CD4-positive, CD25-positive, alpha-beta regulatory T cell (primary cell): Measurements from ENCODE around the gene SORBS1. TPM values are rescaled to one million over a fixed set of nuclear protein-coding genes. Genes with fewer than 3 reads are reported as not detected.

ENCODE experiments used
- ATAC-seq, 2 donors: fragments of 150-1000 bp; cut with Tn5 transposase; one replicate each; pipeline ENCODE4 v1.10.0; 2021; ENCODE audit warnings: low read depth in 2 of 2, moderate number of reproducible peaks in 2 of 2, moderate library complexity in 1 of 2
- DNase-seq, 3 donors: peaks; one replicate each; pipeline versions ENCODE4 v3.0.0 to v3.0.0-alpha.2; 2012 to 2022; ENCODE audit warnings: mixed read lengths in 1 of 3
- H3K27ac ChIP-seq: one replicate; pipeline ENCODE4 v1.7.0; 2013; ENCODE audit warnings: mild to moderate bottlenecking, low read length; ENCODE audit not compliant: insufficient read depth, poor library complexity, severe bottlenecking
- H3K27me3 ChIP-seq: one replicate; pipeline ENCODE4 v1.7.0; 2013; ENCODE audit warnings: low read length; ENCODE audit not compliant: control insufficient read depth, insufficient read depth
- H3K36me3 ChIP-seq: one replicate; pipeline ENCODE4 v1.7.0; 2013; ENCODE audit warnings: mild to moderate bottlenecking, low read length, moderate library complexity; ENCODE audit not compliant: control insufficient read depth, insufficient read depth
- H3K4me1 ChIP-seq: 2 replicates; pipeline ENCODE4 v1.7.0; 2013; ENCODE audit warnings: mild to moderate bottlenecking, low read length; ENCODE audit not compliant: insufficient read depth, control insufficient read depth, poor library complexity, severe bottlenecking
- H3K4me3 ChIP-seq: one replicate; pipeline ENCODE4 v1.7.0; 2013; ENCODE audit warnings: low read depth, mild to moderate bottlenecking, low read length, moderate library complexity
- H3K9me3 ChIP-seq, 2 experiments: 1 replicate in 1 of 2; 2 replicates in 1 of 2; pipeline ENCODE4 v1.7.0; 2013; ENCODE audit warnings: low read length in 2 of 2, mild to moderate bottlenecking in 1 of 2, moderate library complexity in 1 of 2; ENCODE audit not compliant: control insufficient read depth in 2 of 2
- H3K27ac Mint-ChIP-seq, 3 donors: one replicate each; pipeline ENCODE4 v1.8.0; 2020 to 2022; ENCODE audit warnings: mild to moderate bottlenecking in 3 of 3, mixed read lengths in 3 of 3, moderate library complexity in 2 of 3
- H3K27me3 Mint-ChIP-seq: one replicate; pipeline ENCODE4 v1.8.0; 2022; ENCODE audit warnings: mild to moderate bottlenecking, mixed read lengths
- H3K36me3 Mint-ChIP-seq: one replicate; pipeline ENCODE4 v1.8.0; 2020; ENCODE audit warnings: mixed read lengths
- H3K4me1 Mint-ChIP-seq, 4 donors: one replicate each; pipeline ENCODE4 v1.8.0; 2020 to 2022; ENCODE audit warnings: mixed read lengths in 4 of 4, mild to moderate bottlenecking in 1 of 4
- H3K4me3 Mint-ChIP-seq, 4 donors: one replicate each; pipeline ENCODE4 v1.8.0; 2020 to 2022; ENCODE audit warnings: mild to moderate bottlenecking in 4 of 4, mixed read lengths in 4 of 4, moderate library complexity in 3 of 4
- H3K9me3 Mint-ChIP-seq, 7 donors: one replicate each; pipeline ENCODE4 v1.8.0; 2020 to 2022; ENCODE audit warnings: mixed read lengths in 7 of 7, mild to moderate bottlenecking in 3 of 7, moderate library complexity in 2 of 7
- polyA plus RNA-seq, 4 donors: library from polyadenylated mRNA; unstranded; fragments of 300-500 nt; fragmentation: Illumina TruSeq; gene quantifications; one replicate each; pipeline ENCODE4 v1.2.3, GENCODE V29; 2021
- total RNA-seq: library from RNA; stranded (reverse); gene quantifications from one replicate; pipeline ENCODE4 v1.2.3, GENCODE V29; 2022

The SORBS1 gene
- total and polyA plus RNA-seq, 5 donors from 2014 or later, result 0.31 to 3.7 (median 0.38) TPM

- H3K27me3 Mint-ChIP-seq, result peaks cover 4% of the 10 kb centered on the region
- no peak overlapping the region for H3K27ac ChIP-seq
- DNase-seq (no peak), ATAC-seq (no peak)
- H3K27ac Mint-ChIP-seq, result no peak overlapping the region
- no peak overlapping the region for H3K4me3 Mint-ChIP-seq
- no peaks in the 10 kb centered on the region for H3K4me1 Mint-ChIP-seq
- H3K4me3 ChIP-seq, result no peak overlapping the region
- no peaks in the 10 kb centered on the region for H3K9me3 Mint-ChIP-seq
- H3K36me3 Mint-ChIP-seq, result no peaks in the 10 kb centered on the region
- H3K9me3 ChIP-seq, result no peaks in the 10 kb centered on the region
- H3K36me3 ChIP-seq, result no peaks in the 10 kb centered on the region
- H3K4me1 ChIP-seq, result no peaks in the 10 kb centered on the region
- peaks cover 4% of the 10 kb centered on the region for H3K27me3 ChIP-seq
Observed at GRCh38 chr10:95518455-95519452, 42.4 kb downstream of the SORBS1 start.

- H3K27ac Mint-ChIP-seq, result no peak overlapping the region
- H3K36me3 Mint-ChIP-seq, result no peaks in the 10 kb centered on the region
- no peak overlapping the region for H3K4me3 Mint-ChIP-seq
- DNase-seq, result no peak
- Histone ChIP-seq H3K36me3 (no peaks in the 10 kb centered on the region), H3K27ac (no peak overlapping the region), H3K4me3 (no peak overlapping the region), H3K9me3 (no peaks in the 10 kb centered on the region), H3K4me1 (no peaks in the 10 kb centered on the region), H3K27me3 (peaks cover 4% of the 10 kb centered on the region)
- ATAC-seq, result no peak
- no peaks in the 10 kb centered on the region for H3K9me3 Mint-ChIP-seq
- H3K4me1 Mint-ChIP-seq, result no peaks in the 10 kb centered on the region
- peaks cover 4% of the 10 kb centered on the region for H3K27me3 Mint-ChIP-seq
Observed at GRCh38 chr10:95517536-95518454, 43.4 kb downstream of the SORBS1 start.

DNA sequence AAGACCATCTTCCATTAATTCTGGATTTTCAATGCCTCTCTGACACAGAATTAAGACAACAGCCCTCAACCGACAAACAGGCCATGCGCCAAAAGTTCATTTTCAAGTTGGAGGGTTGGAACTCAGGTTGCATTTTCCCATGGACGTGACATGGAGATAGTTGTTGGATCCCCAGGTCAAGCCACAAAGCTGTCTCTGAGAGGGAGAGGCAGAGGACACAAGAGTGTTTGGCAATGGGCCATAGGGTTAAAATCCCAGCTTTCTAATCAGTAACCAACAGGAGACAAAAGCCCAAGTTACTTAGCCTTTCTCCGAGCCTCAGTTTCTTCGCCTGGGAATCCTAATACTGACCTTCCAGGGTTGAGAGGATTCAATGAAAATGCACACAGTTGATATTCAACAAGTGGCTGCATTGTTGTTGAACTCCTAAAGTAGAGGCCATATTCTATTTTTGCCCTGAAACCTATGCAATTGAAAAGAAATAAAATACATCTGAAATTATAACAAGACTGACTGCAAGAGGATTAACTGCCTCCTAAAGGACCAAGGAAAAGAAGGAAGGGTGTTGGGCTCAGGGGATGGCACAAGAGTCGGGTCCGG is 44.3 kb downstream of the SORBS1 start:
- no peak overlapping the region for H3K4me3 ChIP-seq
- Mint-ChIP-seq H3K4me3 (no peak overlapping the region), H3K36me3 (no peaks in the 10 kb centered on the region), H3K27ac (no peak overlapping the region), H3K27me3 (peaks cover 4% of the 10 kb centered on the region), H3K4me1 (no peaks in the 10 kb centered on the region), H3K9me3 (no peaks in the 10 kb centered on the region)
- ATAC-seq (no peak), DNase-seq (no peak)
- peaks cover 4% of the 10 kb centered on the region for H3K27me3 ChIP-seq
- H3K36me3 ChIP-seq, result no peaks in the 10 kb centered on the region
- no peaks in the 10 kb centered on the region for H3K9me3 ChIP-seq
- H3K4me1 ChIP-seq, result no peaks in the 10 kb centered on the region
- H3K27ac ChIP-seq, result no peak overlapping the region

GRCh38 chr10:95513941-95514392 is 47.2 kb downstream of the SORBS1 start:
- H3K4me1 ChIP-seq, result no peaks in the 10 kb centered on the region
- H3K9me3 ChIP-seq, result no peaks in the 10 kb centered on the region
- H3K27me3 Mint-ChIP-seq, result peaks cover 8% of the 10 kb centered on the region
- H3K9me3 Mint-ChIP-seq, result peaks cover 0 to 1% (median 0%) of the 10 kb centered on the region in 7 donors
- H3K36me3 ChIP-seq, result no peaks in the 10 kb centered on the region
- no peak overlapping the region for H3K4me3 Mint-ChIP-seq
- H3K27me3 ChIP-seq, result peaks cover 4% of the 10 kb centered on the region
- H3K4me3 ChIP-seq, result no peak overlapping the region
- H3K36me3 Mint-ChIP-seq, result no peaks in the 10 kb centered on the region
- ATAC-seq (no peak), DNase-seq (peak in 1 of 3 donors; percentile 14)
- no peak overlapping the region for H3K27ac ChIP-seq
- H3K27ac Mint-ChIP-seq, result peak overlapping the region in 1 of 3 donors; percentile 20
- H3K4me1 Mint-ChIP-seq, result no peaks in the 10 kb centered on the region

- no peak overlapping the region for H3K27ac ChIP-seq
- no peaks in the 10 kb centered on the region for H3K36me3 ChIP-seq
- Mint-ChIP-seq H3K9me3 (peaks cover 0 to 1% (median 0%) of the 10 kb centered on the region in 7 donors), H3K4me1 (no peaks in the 10 kb centered on the region), H3K27me3 (peaks cover 8% of the 10 kb centered on the region), H3K4me3 (no peak overlapping the region), H3K27ac (no peak overlapping the region), H3K36me3 (no peaks in the 10 kb centered on the region)
- no peak for DNase-seq
- no peaks in the 10 kb centered on the region for H3K4me1 ChIP-seq
- H3K4me3 ChIP-seq, result no peak overlapping the region
- H3K27me3 ChIP-seq, result peaks cover 4% of the 10 kb centered on the region
- no peak for ATAC-seq
- no peaks in the 10 kb centered on the region for H3K9me3 ChIP-seq
Observed at GRCh38 chr10:95513008-95513589, 48.1 kb downstream of the SORBS1 start.

DNA sequence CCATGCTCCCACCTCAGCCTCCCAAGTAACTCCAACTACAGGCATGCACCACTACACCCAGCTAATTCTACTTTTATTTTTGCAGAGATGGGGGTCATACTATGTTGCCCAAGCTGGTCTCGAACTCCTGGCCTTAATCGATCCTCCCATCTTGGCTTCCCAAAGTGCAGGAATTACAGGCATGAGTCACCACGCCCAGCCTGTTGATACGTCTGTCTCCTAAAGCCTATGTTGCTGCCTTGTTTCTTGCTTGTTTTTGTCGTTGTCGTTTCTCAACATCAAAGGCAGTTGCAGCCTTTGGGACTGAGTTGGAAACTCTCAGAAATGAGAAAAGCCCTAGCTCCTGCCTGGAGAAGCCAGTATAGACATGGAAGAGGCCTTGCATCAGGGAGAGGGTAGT is 49.9 kb downstream of the SORBS1 start:
- Mint-ChIP-seq H3K4me3 (no peak overlapping the region), H3K36me3 (no peaks in the 10 kb centered on the region), H3K9me3 (peaks cover 0 to 1% (median 0%) of the 10 kb centered on the region in 7 donors), H3K27ac (no peak overlapping the region), H3K27me3 (peaks cover 12% of the 10 kb centered on the region), H3K4me1 (no peaks in the 10 kb centered on the region)
- Histone ChIP-seq H3K9me3 (no peaks in the 10 kb centered on the region), H3K4me1 (no peaks in the 10 kb centered on the region), H3K36me3 (no peaks in the 10 kb centered on the region), H3K4me3 (no peak overlapping the region), H3K27ac (no peak overlapping the region), H3K27me3 (no peaks in the 10 kb centered on the region)
- no peak for DNase-seq
- ATAC-seq, result no peak

- peaks cover 0 to 1% (median 0%) of the 10 kb centered on the region in 7 donors for H3K9me3 Mint-ChIP-seq
- no peak overlapping the region for H3K27ac Mint-ChIP-seq
- Histone ChIP-seq H3K27ac (no peak overlapping the region), H3K4me1 (no peaks in the 10 kb centered on the region), H3K4me3 (no peak overlapping the region), H3K9me3 (no peaks in the 10 kb centered on the region), H3K27me3 (no peaks in the 10 kb centered on the region), H3K36me3 (no peaks in the 10 kb centered on the region)
- ATAC-seq (no peak), DNase-seq (no peak)
- H3K4me1 Mint-ChIP-seq, result no peaks in the 10 kb centered on the region
- peaks cover 13% of the 10 kb centered on the region for H3K27me3 Mint-ChIP-seq
- no peak overlapping the region for H3K4me3 Mint-ChIP-seq
- H3K36me3 Mint-ChIP-seq, result no peaks in the 10 kb centered on the region
Observed at GRCh38 chr10:95509251-95509650, 51.9 kb downstream of the SORBS1 start.
